ENCODE data around the gene MCMBP. TPM values are rescaled to one million over a fixed set of nuclear protein-coding genes. Genes with fewer than 3 reads are reported as not detected.

MCMBP gene
- total and polyA plus RNA-seq, 2 donors (not counting 3 experiments of a cell fraction or from before 2014, with no cell fraction given) = 44.8 to 62.5 TPM

DNA sequence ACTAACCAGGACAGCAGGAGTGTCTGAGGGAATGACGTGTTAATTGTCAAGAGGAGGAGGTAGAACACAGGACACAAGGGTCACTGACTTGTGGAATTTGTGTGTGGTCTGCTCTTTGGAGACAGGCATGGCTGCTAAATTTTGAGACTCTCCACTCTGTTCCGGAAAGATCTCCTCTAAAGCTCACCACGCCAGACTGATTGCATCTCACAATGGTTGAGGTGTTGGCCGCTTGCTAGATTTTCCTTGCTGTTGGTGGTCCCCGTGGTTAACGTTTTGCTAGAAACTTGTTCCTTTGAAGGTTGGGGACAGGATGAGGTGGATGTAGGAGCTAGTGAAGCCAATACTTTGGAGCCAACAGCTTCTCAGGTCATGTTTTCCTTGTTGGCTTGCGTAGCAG lies 57.0 kb downstream of the MCMBP start:
- dilution Hi-C loops (cut with MboI; ENCODE audit: extremely low pct_ligation_motif_present, low sequenced_read_pairs) (no loop called here), intact Hi-C loops (cut with micrococcal nuclease) (no loop called here)
- no peak for TF ChIP-seq CTCF (IDR thresholded peaks at IDR 0.05; ENCODE audit: extremely low read depth in 1 of 2, insufficient read depth in 1 of 2, low read depth in 1 of 2, low read length in 2 of 2)
- TF ChIP-seq, protein P1, sequence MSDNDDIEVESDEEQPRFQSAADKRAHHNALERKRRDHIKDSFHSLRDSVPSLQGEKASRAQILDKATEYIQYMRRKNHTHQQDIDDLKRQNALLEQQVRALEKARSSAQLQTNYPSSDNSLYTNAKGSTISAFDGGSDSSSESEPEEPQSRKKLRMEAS (IDR thresholded peaks at IDR 0.05; ENCODE audit: insufficient read depth, insufficient read length) = no peak
- TF ChIP-seq FOS (IDR thresholded peaks at IDR 0.05; ENCODE audit: borderline replicate concordance, insufficient read depth, low read length) = no peak
- no peak for TF ChIP-seq EZH2 (IDR thresholded peaks at IDR 0.05; ENCODE audit: borderline replicate concordance, low read depth, low read length, severe bottlenecking)
- no peak for TF ChIP-seq POLR2A (IDR thresholded peaks at IDR 0.05; ENCODE audit: low read depth, low read length)
- TF ChIP-seq JUN (IDR thresholded peaks at IDR 0.05; ENCODE audit: borderline replicate concordance, insufficient read depth, insufficient read length, low read depth) = no peak
- TF ChIP-seq GATA2 (IDR thresholded peaks at IDR 0.05; ENCODE audit: insufficient read depth, insufficient read length, low read depth, low read length) = no peak
- no peak for TF ChIP-seq POLR2AphosphoS5 (IDR thresholded peaks at IDR 0.05; ENCODE audit: insufficient read depth, low read depth, low read length)
- no peak for TF ChIP-seq MYC (IDR thresholded peaks at IDR 0.05; ENCODE audit: low read depth, low read length)
- no peak overlapping the region for H2AFZ ChIP-seq (ENCODE audit: low read depth, low read length)
- H3K79me2 ChIP-seq (ENCODE audit: control insufficient read depth, insufficient read depth, low read length) = no peaks in the 10 kb centered on the region
- no peak overlapping the region for H3K27ac ChIP-seq (ENCODE audit: insufficient read depth, low read depth, low read length)
- no peaks in the 10 kb centered on the region for H3K27me3 ChIP-seq (ENCODE audit: control insufficient read depth in 2 of 2, insufficient read depth in 2 of 2, low read length in 2 of 2)
- no peaks in the 10 kb centered on the region for H3K9me1 ChIP-seq (replicated peaks; ENCODE audit: control insufficient read depth, extremely low read depth, insufficient read depth, low read length)
- DNase-seq (ENCODE audit: low read depth, low spot score) (no peak), FAIRE-seq (no peak)
- no peak overlapping the region for H3K4me3 ChIP-seq (replicated peaks in 1 of 3; ENCODE audit: insufficient read depth in 1 of 3, low read depth in 1 of 3, low read length in 3 of 3)
- H3K9ac ChIP-seq (replicated peaks; ENCODE audit: extremely low read depth, insufficient read depth, low read length) = no peak overlapping the region
- H3K4me2 ChIP-seq (ENCODE audit: insufficient read depth, low read length) = no peak overlapping the region
- H3K4me1 ChIP-seq (ENCODE audit: control insufficient read depth, extremely low read depth, insufficient read depth, low read length) = peaks cover 9% of the 10 kb centered on the region
- no peaks in the 10 kb centered on the region for H3K9me3 ChIP-seq (replicated peaks; ENCODE audit: control insufficient read depth, insufficient read depth, low read length)
- peaks cover 0 to 2% of the 10 kb centered on the region in 2 experiments for H3K36me3 ChIP-seq (ENCODE audit: control insufficient read depth in 2 of 2, extremely low read depth in 1 of 2, insufficient read depth in 2 of 2, low read length in 2 of 2)
- ChIA-PET CTCF (interaction anchor here (1.3 kb wide), 1 partner anchor 44 kb away, joined by 3 read pairs; no protein-coding TSS in a partner anchor), POLR2A (no interaction called here)
- BruUV-seq (replicated peaks) = no TSS peak
- no peaks in the 10 kb centered on the region for H4K20me1 ChIP-seq (replicated peaks; ENCODE audit: control insufficient read depth, extremely low read depth, insufficient read depth, low read length)

All from endothelial cell of umbilical vein (primary cell).